Measurements from ENCODE around the gene ZNF628.

The ZNF628 gene

GRCh38 chr19:55500368-55500952 lies 24.0 kb downstream of the ZNF628 start:
- H3K4me3 ChIP-seq (ENCODE audit: low read depth, low read length): no peak overlapping the region
- no peak for DNase-seq (ENCODE audit: low read depth)
- no peak for TF ChIP-seq CTCF (IDR thresholded peaks at IDR 0.05; ENCODE audit: low read depth, low read length, missing control alignments)

GRCh38 chr19:55502197-55502952 lies 26.0 kb downstream of the ZNF628 start:
- DNase-seq (ENCODE audit: low read depth): no peak
- no peak for TF ChIP-seq CTCF (IDR thresholded peaks at IDR 0.05; ENCODE audit: low read depth, low read length, missing control alignments)

GRCh38 chr19:55503157-55503501 lies 26.7 kb downstream of the ZNF628 start:
- H3K4me3 ChIP-seq (ENCODE audit: low read depth, low read length): peak overlapping the region; percentile 15; the same call in 1 of the 2 replicates
- DNase-seq (ENCODE audit: low read depth): no peak
- TF ChIP-seq CTCF (IDR thresholded peaks at IDR 0.05; ENCODE audit: low read depth, low read length, missing control alignments): no peak

More at GRCh38 chr19:55502197-55502952, 26.0 kb downstream of the ZNF628 start:
- no peak overlapping the region for H3K4me3 ChIP-seq (ENCODE audit: low read depth, low read length)

- TF ChIP-seq CTCF (IDR thresholded peaks at IDR 0.05; ENCODE audit: low read depth, low read length, missing control alignments): peak; percentile 96
- DNase-seq (ENCODE audit: low read depth): peak; percentile 68
- peak overlapping the region; percentile 21 for H3K4me3 ChIP-seq (ENCODE audit: low read depth, low read length)
These were observed 27.3 kb downstream of the ZNF628 start for GRCh38 chr19:55503502-55504251.

GRCh38 chr19:55504252-55504603 lies 27.8 kb downstream of the ZNF628 start:
- DNase-seq (ENCODE audit: low read depth): no peak
- TF ChIP-seq CTCF (IDR thresholded peaks at IDR 0.05; ENCODE audit: low read depth, low read length, missing control alignments): no peak
- H3K4me3 ChIP-seq (ENCODE audit: low read depth, low read length): no peak overlapping the region

GRCh38 chr19:55504981-55505380 lies 28.6 kb downstream of the ZNF628 start:
- no peak for TF ChIP-seq CTCF (IDR thresholded peaks at IDR 0.05; ENCODE audit: low read depth, low read length, missing control alignments)
- DNase-seq (ENCODE audit: low read depth): no peak
- no peak overlapping the region for H3K4me3 ChIP-seq (ENCODE audit: low read depth, low read length)

Data from GM12864 (cell line).